HG02610 (cell line): ENCODE measurements around the gene OTOG.

Experiments used
- ATAC-seq: cut with Tn5 transposase; IDR thresholded peaks from one replicate; pipeline ENCODE4 v1.9.1; 2021; ENCODE audit warnings: mild to moderate bottlenecking, moderate library complexity; ENCODE audit not compliant: unreplicated experiment

Gene OTOG

DNA sequence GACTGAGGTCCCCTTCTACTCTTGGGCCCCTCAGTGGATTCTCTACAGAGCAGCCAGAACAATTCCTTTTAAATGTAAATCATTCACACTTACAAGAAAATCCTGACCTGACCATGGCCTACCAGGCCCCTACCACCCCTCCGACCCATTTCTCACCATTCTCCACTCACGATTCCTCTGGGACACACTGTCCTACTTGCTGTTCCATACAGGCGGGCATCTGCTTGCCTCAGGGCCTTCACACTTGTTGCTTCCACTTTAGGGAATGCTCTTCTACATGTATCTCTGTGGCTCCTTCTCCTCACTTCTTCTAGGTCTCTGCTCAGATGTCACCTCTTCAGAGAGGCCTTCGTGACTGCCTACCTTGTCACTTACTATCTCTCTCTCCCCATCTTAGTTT lies 6.3 kb upstream of the OTOG start:
- no peak for ATAC-seq

DNA sequence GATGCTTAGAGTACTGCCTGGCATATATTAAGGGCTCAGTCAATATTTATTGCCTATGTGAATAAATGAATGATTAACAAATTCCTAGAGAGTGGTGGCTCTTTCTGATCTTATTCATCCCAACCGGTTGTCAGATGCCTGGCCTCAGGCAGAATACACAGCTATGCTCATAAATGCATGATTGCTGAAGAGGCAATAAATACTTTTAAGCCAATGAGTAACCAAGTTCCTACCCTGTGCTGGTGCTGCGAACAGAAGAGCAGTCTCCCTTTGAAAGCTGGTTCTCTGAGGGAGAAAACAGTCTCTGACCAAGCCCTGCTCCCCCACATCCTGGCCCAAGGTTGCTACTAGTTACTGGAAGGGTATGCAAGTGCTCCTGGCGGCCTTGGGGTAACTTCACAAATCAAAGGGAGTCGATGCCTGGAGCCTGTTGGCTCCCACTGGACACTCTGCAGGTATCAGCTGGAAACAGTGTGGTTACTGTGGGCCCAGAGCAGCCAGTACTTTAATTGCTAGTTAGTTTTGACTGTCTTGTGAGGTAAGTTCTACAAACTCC lies 5.7 kb upstream of the OTOG start:
- no peak for ATAC-seq

DNA sequence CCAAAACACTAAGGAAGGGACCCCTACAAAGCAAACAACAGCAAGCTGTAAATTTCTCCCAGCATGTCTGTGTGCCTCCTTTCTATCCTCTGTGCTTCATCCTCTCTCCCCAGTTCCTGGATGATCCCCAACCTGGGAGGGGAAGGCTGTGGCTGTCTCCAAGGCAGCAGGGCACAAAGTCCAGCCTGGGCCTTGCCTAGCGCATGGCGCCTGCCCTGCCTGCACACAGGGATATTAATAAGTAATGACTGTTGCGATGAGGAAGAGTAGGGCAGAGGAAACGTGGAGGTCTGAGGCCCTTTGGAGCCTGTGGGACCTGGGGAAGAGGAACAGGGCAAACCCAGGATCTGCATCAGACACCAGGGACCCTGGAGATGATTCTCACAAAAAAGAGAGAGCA lies 4.8 kb upstream of the OTOG start:
- no peak for ATAC-seq

DNA sequence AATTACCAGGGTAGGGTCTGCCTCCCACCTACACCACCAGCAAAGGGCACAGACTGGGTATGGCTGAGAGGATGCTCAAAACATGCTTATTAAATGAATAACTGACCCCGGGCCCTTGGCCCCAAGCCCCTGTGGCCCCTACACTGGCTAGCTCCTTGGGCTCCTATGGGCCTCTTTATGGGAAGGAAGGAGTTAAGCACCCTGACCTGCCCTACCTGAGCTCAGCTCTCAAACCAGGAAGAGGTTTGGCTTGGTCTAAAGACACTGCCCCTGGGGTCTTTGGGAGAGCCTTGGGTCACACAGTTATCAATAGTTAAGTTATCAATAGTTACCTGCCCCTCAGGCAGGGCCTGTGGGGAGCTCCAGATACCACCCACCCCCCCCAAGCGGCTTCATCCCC lies 4.0 kb upstream of the OTOG start:
- ATAC-seq: no peak

DNA sequence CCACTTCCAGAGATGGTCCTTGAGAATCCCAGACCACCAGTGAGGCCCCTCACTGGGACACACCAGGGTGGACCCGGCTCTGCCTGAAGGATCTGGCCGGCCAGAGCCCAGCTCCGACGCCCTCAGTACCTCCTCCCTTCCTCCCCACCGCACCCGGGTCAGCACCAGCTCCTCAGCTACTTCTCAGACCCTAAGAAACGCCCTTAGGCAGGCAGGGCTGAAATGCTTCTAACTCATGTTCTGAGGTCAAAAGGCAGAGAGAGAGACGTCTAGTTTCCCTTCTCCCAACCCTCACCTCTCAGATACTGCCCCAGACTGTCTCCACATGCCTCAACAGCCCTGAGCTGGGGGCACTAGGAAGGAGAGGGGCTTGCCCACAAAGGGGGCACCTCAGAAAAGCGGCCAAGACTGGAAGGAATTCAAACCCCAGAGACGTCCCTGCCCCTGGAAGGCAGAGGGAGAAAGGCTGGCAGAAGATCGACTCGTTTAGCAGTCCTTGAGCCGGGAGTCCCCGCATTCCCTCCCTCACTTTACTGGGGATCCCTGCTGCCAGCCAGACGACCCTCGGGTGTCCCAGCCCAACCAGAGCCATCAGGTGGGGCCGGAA lies 3.4 kb upstream of the OTOG start:
- ATAC-seq: no peak

DNA sequence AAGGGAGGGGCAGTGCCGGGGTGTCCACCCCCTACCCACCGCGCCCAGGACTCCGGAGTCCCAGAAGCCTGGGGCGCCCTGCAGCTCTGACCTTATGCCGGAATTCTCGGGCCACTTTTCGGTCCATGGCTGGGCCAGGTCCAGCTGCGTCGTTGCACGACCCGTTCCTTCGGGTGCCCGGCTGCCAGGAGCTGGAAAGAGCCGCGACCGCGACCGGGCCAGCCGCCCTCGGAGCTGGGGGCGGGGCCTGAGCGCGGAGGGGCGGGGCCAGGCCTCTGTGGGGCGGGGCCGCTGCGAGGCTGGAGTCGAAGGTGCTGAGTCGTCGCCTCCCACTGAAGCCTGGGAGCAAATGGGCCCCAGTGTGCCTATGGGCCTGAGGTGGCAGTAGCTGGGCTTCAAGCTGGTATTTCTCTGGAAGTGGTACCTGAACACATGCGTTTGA lies 2.9 kb upstream of the OTOG start, which contains the start of gene USH1C:
TSS of gene USH1C (minus strand) at position 236 of the 442 bp plus-strand sequence. CDS start at position 127, 109 bp downstream.
- no peak for ATAC-seq

DNA sequence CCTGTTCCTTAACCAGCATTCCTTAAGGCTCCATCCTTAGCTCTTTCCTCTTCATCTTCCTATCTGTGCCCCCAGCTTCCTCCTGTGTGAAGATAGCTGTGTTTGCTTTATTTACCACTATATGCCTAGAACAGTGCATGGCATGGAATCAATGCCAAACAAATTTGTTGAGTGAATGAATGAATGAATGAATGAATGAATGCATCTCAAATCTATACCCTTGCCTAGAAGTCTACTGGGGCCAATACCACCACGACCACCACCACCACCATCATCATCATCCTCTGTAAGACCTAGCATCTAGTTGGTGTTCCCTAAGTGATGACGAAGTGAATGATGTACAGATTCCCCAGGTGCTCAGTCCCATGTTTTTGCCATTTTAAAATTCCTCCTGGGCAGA lies 819 bp upstream of the OTOG start:
- ATAC-seq: no peak

DNA sequence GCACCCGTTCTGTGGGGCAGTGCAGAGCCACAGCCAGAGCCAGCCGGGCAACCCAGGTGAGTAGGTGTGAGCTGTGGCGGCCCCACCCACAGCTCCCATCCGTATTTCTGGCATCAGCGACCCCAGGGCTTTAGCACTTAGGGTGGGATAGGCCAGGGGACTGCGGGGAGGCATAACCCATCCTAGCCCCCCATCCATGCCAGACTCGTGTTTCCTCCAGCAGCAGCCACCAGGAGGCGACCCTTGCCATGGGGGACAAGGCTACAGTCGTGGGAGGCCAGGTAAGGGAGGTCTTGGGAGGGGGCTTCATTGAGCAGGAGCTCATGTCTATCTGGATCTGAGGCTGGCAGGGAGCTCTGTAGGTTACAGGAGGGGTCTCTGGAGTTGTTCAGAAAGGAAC lies 873 bp downstream of the OTOG start:
- no peak for ATAC-seq

DNA sequence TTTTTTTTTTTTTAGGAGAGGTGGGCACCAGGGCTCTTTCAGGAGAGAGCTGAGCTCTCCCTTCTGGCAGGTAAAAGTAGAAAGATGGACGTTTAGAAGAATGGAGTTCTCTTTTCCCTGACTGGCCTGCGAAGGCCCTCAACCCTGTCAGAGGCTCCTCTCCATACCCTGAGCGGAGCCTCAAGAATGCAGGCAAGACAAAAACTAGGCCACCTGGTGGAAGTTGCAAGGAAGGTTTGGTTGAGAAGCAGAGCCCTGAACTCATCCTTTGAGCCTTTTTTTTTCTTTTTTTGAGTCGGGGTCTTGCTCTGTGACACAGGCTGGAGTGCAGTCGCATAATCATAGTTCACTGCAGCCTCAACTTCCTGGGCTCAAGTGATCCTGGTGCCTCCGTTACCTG lies 1.4 kb downstream of the OTOG start:
- no peak for ATAC-seq

DNA sequence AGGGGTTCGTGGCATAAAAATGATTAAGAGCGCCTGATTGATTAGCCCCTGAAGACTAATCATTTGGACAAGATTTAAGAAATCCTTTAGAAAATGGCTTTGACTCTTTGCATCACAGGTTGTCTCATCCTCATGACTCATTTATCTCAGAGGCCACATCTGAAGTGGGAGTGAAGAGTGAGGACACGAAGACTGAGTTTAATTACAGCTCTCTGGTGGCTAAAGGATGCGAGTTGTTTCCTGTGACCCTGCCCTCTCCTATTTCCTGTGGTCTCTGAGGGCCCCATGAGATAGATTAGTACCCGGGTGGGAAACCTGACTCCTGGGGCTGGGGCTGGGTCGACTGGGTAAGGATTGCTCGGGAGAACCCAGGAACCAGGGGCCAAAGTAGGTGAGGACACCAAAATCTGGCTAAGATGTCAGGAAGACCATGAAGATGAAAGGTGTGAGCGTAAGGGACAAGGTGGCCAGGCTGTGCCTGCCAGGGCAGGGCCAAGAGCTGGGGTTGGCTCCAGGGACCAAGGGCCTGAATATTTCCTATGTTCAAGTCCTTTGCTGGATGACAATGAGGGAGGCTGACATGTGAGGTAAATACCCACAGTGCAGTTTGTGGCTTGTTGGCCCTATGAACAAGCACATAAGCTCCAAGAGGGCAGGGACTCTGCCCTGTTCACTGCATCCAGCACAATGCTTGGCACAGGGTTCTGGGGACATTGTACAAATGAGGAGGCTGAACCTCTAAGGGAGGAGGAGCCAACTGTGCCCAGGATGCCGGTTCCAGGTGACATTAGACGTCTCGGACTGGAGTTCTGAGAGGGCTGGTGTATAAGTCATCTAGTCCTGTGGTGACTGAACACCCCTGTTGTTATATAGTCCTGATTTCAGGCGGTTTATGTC lies 3.6 kb downstream of the OTOG start:
- ATAC-seq: no peak

DNA sequence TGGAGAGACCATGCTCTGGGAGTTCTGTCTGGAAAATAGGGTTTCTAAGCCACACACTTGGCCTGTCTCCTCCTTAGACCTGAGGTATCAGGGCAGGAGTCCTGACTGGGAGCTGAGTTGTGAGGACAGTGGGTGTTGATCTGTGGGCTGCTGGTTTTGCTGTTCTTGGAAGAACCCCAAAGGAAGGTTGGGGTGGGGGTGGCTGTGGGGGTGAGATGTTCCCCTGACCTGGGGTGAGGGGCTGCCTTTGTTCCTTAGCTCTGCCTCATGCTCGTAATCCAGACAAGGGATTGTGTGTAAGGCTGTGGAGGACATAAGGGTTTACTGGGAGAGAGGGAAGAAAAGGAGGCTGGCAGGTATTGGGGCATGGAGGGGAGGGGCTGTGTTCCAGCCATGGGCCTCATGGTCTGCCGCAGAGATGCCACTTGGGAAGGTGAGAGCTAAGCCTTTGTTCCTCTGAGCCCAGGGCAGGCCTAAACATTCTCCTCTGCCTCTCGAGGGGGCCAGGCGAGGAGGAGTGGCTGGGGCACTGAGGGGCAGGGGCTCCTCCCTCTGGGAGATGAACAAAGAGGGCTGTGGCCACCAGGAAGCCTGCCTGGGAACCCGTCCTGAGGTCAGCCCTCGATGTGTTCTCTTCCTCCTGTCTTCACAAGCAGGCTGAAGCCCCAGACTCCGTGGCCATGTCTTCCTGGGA lies 4.4 kb downstream of the OTOG start:
- no peak for ATAC-seq

DNA sequence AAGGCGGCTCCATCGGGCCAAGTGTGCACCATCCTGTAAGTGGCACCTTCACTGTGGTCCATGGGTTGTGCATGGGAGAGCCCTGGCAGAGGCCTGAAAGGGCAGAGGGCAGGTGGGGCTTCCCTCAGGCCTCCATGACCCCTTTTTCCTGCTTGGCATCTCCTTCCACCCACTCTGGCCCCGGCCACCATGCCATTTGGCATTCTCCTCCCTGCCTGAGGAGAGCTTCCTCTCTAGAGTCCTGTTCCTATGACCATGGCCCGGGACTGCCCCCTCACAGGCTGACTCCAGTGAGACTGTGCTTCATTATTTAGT lies 4.9 kb downstream of the OTOG start:
- no peak for ATAC-seq

DNA sequence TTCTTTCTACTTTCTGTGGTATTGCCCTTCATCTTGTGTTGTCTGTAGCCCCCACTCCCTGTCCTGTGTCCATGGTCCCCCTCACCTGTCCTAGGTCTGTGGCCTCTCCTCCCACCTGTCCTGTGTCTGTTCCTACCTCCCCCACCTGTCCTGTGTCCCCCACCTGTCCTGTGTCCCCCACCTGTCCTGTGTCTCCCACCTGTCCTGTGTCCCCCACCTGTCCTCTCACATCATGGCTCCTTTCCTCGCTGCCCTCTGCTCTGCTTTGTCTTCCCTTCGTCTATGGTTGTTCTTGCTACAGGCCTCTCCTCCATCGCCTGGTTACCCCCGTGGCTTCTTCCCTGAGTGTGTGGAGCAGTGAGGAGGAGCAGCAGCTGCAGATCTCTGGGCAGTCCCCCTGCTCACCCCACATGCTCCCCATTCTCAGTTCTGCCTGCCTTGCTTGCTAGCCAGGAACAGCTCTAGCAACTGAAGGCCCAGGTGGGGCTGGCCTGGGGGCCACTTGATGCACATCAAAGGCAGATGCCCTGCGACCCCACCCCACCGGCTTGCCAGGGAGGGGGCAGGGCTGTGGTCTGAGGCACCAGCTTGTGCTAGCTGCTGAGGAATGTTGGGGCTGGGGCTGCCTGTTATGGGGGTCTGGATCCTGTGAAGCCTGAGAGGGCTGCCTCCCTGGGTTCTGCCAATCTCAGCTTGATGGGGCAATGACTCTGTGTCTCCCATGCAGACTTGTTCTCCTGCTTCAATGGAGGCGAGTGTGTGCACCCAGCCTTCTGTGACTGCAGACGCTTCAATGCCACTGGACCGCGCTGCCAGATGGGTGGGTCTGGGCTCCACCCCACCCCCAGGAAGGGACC lies 5.6 kb downstream of the OTOG start:
- ATAC-seq: no peak

DNA sequence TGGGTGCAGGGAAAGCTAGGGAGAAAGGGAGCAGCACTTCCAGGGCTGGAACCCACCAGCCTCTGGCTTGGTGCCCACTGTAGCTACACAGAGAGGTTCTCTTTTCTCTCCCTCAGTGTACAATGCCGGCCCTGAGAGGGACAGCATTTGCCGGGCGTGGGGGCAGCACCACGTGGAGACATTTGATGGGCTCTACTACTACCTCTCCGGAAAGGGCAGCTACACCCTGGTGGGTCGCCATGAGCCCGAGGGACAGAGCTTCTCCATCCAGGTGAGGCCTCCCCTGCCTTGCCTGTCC lies 6.1 kb downstream of the OTOG start:
- ATAC-seq: no peak

DNA sequence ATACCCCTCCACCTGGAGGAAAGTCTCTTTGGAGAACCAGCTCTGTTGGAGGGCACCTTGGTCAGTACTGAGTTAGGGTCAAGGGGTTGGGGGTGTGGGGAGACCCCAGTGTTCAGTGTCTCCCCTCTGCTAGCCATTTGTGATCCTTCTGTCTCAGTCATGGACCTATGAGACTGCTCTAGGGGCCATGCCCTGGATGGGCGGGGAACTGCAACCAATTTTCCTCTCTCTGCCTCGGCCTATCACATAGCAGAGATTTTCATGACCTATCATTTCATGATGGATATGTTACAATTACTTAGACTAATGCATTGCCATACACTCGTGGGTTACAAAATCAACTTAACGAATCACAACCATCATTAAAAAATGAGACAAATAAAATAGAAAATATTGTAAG lies 7.4 kb downstream of the OTOG start:
- no peak for ATAC-seq

DNA sequence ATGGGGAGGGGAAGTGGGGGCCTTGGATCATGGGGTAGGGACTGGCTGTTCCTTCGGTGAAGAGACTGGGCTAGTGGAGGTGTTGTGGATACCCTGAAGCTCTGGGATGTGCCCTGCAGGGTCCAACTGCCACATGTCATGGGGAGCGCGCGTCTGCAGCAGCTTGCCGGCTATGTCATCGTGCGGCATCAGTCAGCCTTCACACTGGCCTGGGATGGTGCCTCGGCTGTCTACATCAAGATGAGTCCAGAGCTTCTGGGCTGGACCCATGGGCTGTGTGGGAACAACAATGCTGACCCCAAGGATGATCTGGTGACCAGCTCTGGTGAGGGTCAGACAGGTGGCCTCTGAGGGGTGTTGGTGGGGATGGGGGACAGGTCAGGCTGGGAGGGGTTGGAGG lies 9.9 kb downstream of the OTOG start:
- no peak for ATAC-seq

DNA sequence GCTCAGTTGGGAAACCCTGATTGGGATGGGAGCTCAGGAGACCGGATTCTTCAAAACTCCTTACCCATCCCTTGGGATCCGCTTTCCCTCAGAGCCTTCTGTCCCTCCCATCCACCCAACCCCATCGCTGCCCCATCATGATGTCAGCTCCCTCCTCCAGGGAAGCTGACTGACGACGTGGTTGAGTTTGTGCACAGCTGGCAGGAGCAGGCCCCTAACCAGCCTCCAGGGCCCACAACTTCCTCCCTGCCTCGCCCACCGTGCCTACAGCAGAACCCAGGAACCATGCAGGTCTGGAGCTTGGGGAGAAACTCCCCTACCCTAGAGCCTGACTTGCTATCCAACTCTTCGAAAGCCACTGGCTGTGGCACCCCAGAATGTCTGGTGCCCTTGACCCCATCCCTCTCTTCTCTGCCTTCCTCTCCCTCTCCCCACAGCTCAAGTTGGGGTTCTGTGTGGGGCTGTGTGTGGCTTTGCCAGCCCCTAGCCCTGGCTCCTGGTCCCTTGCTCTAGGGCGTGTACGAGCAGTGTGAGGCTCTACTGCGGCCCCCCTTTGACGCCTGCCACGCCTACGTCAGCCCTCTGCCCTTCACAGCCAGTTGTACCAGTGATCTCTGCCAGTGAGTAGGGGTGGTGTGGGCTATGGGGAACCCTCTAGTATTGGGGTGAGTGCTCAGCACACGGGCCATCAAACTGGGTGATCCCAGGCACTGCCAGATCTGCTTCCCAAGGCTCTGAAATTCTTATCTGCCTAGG lies 11.1 kb downstream of the OTOG start:
- ATAC-seq: no peak

DNA sequence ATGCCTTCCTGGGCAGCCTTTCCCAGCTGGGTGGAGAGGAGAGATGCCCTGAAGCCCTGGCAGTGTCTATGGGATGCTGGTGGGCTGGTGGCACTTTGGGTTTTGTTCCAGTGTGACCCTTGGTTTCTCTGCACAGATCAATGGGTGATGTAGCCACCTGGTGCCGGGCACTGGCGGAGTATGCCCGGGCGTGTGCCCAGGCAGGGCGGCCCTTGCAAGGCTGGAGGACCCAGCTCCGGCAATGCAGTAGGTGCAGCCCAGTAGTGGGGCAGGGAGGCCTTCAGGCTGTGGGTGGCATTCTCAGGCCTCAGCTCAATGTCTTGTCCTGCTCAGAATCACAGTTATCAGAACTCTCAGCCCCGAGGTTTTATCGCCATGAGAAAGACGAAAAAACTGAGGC lies 11.9 kb downstream of the OTOG start:
- ATAC-seq: no peak

DNA sequence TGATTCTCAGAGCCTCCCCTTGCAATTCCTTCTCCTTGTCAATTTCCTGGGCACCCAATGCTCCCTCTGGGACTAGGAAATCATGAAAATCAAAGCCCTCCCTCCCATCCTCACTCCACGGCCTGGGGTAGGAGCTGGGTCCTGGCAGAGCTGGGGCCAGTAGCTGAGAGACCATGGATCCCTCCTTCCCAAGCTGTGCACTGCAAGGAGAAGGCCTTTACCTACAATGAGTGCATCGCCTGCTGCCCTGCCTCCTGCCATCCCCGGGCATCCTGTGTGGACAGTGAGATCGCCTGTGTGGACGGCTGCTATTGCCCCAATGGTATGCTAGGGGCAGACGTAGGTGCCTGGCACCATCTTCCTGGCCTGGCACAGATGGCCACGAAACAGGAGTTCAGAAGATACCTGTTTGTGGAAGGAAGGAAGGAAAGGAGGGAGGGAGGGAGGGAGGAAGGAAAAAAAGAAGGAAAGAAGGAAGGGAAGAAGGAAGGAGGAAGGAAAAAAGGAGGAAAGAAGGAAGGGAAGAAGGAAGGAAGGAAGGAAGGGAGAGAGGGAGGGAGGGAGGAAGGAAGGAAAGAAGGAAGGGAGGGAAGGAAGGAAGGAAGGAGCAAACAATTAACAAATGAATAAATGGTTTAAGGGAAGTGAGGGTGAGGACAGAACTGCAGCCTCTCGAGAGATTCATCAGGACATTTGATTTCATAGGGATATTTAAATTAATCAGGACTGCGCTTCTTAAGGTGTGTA lies 12.5 kb downstream of the OTOG start:
- ATAC-seq: no peak
